Neural cell (in vitro differentiated cells): ENCODE measurements around the gene CSK. TPM values are rescaled to one million over a fixed set of nuclear protein-coding genes. Genes with fewer than 3 reads are reported as not detected.

ENCODE experiments used
- H2AFZ ChIP-seq: fragments of 200-600, 300-800 bp; sonication (generic), shearing (Covaris generic); 2 replicates; pipeline ENCODE4 v1.6.0; 2014; ENCODE audit warnings: low read depth, mild to moderate bottlenecking, antibody characterized with exemption, low read length, moderate library complexity
- H3F3A ChIP-seq: fragments of 200-600 bp; shearing (Covaris generic); 2 replicates; pipeline ENCODE4 v1.6.1; 2016; ENCODE audit warnings: mild to moderate bottlenecking, moderate library complexity, mixed read lengths, antibody characterized with exemption, low read length; ENCODE audit not compliant: insufficient read depth, poor library complexity, severe bottlenecking
- H3K27ac ChIP-seq: fragments of 200-600, 300-800 bp; sonication (generic), shearing (Covaris generic); 2 replicates; pipeline ENCODE4 v1.5.1; 2014; ENCODE audit warnings: mild to moderate bottlenecking, low read length, moderate library complexity
- H3K27me3 ChIP-seq: fragments of 300-800, 200-600 bp; sonication (generic), shearing (Covaris generic); 2 replicates; pipeline ENCODE4 v1.6.0; 2014; ENCODE audit warnings: mild to moderate bottlenecking, low read depth, low read length, moderate library complexity; ENCODE audit not compliant: insufficient read depth
- H3K36me3 ChIP-seq: fragments of 300-800, 200-600 bp; sonication (generic), shearing (Covaris generic); 2 replicates; pipeline ENCODE4 v1.5.1; 2014; ENCODE audit warnings: mild to moderate bottlenecking, antibody characterized with exemption, low read length, moderate library complexity; ENCODE audit not compliant: insufficient read depth
- H3K4me2 ChIP-seq: fragments of 300-800, 200-600 bp; sonication (generic), shearing (Covaris generic); 2 replicates; pipeline ENCODE4 v1.6.0; 2014; ENCODE audit warnings: mild to moderate bottlenecking, low read length
- H3K4me3 ChIP-seq: fragments of 300-800, 200-600 bp; sonication (generic), shearing (Covaris generic); 2 replicates; pipeline ENCODE4 v1.5.1; 2014; ENCODE audit warnings: mild to moderate bottlenecking, low read length, moderate library complexity
- H3K79me2 ChIP-seq: fragments of 200-600 bp; shearing (Covaris generic); replicated peaks from 2 replicates; pipeline ENCODE4 v1.6.0; 2014; ENCODE audit warnings: mild to moderate bottlenecking, low read length, moderate library complexity; ENCODE audit not compliant: insufficient read depth
- H3K9ac ChIP-seq: fragments of 300-800, 200-600 bp; sonication (generic), shearing (Covaris generic); 2 replicates; pipeline ENCODE4 v1.6.1; 2016; ENCODE audit warnings: mild to moderate bottlenecking, low read length, mixed read lengths
- H3K9me2 ChIP-seq: fragments of 200-600 bp; shearing (Covaris generic); 2 replicates; pipeline ENCODE4 v1.6.1; 2016; ENCODE audit warnings: mild to moderate bottlenecking, low read length, mixed read lengths; ENCODE audit not compliant: insufficient read depth
- H3K9me3 ChIP-seq: fragments of 200-600, 300-800 bp; sonication (generic), shearing (Covaris generic); 2 replicates; pipeline ENCODE4 v1.6.1; 2016; ENCODE audit warnings: mild to moderate bottlenecking, mixed run types, low read length, moderate library complexity, mixed read lengths
- H4K20me1 ChIP-seq: fragments of 200-600 bp; shearing (Covaris generic); 2 replicates; pipeline ENCODE4 v1.6.1; 2016; ENCODE audit warnings: mild to moderate bottlenecking, mixed run types; ENCODE audit not compliant: insufficient read depth
- CTCF ChIP-seq: fragments of 450-650 bp; IDR thresholded peaks from 2 replicates; pipeline ENCODE4 v1.5.1; 2014; ENCODE audit warnings: antibody characterized with exemption, mild to moderate bottlenecking, moderate library complexity; ENCODE audit not compliant: poor library complexity, severe bottlenecking
- EP300 ChIP-seq: fragments of 450-650 bp; conservative IDR thresholded peaks from 2 replicates; pipeline ENCODE4 v1.6.1; 2014; ENCODE audit warnings: antibody characterized with exemption, mild to moderate bottlenecking, moderate library complexity; ENCODE audit not compliant: poor library complexity, severe bottlenecking
- EZH2 ChIP-seq: fragments of 200-600, 300-800 bp; shearing (Covaris generic), sonication (generic); IDR thresholded peaks from 2 replicates; pipeline ENCODE4 v1.6.1; 2014; ENCODE audit warnings: antibody characterized with exemption, low read length, borderline replicate concordance, mild to moderate bottlenecking; ENCODE audit not compliant: insufficient read depth, poor library complexity, severe bottlenecking
- MXI1 ChIP-seq: fragments of 450-650 bp; conservative IDR thresholded peaks from 2 replicates; pipeline ENCODE4 v1.6.1; 2014; ENCODE audit warnings: antibody characterized with exemption, mild to moderate bottlenecking; ENCODE audit not compliant: poor library complexity, severe bottlenecking
- POLR2AphosphoS5 ChIP-seq: IDR thresholded peaks from 2 replicates; pipeline ENCODE4 v1.6.1; 2012
- RAD21 ChIP-seq: fragments of 450-650 bp; conservative IDR thresholded peaks from 2 replicates; pipeline ENCODE4 v1.6.1; 2014; ENCODE audit warnings: antibody characterized with exemption, mild to moderate bottlenecking, moderate library complexity
- REST ChIP-seq: IDR thresholded peaks from 2 replicates; pipeline ENCODE4 v1.6.1; 2012; ENCODE audit warnings: borderline replicate concordance
- SMC3 ChIP-seq: fragments of 450-650 bp; conservative IDR thresholded peaks from 2 replicates; pipeline ENCODE4 v1.6.1; 2014; ENCODE audit warnings: antibody characterized with exemption, mild to moderate bottlenecking, moderate library complexity; ENCODE audit not compliant: poor library complexity
- TAF1 ChIP-seq: IDR thresholded peaks from 2 replicates; pipeline ENCODE4 v1.6.1; 2012; ENCODE audit warnings: low read depth
- polyA plus RNA-seq: library from polyadenylated mRNA; depleted of rRNA; stranded (reverse); fragments of >200 nt; gene quantifications from 2 replicates; pipeline ENCODE4 v1.2.3, GENCODE V29; 2014

Gene CSK
- polyA plus RNA-seq, 1 donor from 2014 or later: 45.5 TPM

GRCh38 chr15:74758736-74759135 lies 23.1 kb upstream of the CSK start:
- Histone ChIP-seq H3K79me2 (no peaks in the 10 kb centered on the region), H3K27me3 (no peaks in the 10 kb centered on the region), H3K9me2 (no peaks in the 10 kb centered on the region), H3K9ac (no peak overlapping the region), H3K36me3 (no peaks in the 10 kb centered on the region), H3K27ac (no peak overlapping the region), H3K9me3 (no peaks in the 10 kb centered on the region), H2AFZ (no peak overlapping the region), H3K4me3 (no peak overlapping the region), H4K20me1 (no peaks in the 10 kb centered on the region), H3F3A (no peaks in the 10 kb centered on the region), H3K4me2 (no peak overlapping the region)
- TF ChIP-seq CTCF (no peak), EZH2 (no peak), MXI1 (no peak), TAF1 (no peak), POLR2AphosphoS5 (no peak), SMC3 (no peak), EP300 (no peak), RAD21 (no peak), REST (no peak)

- no peak overlapping the region for H3K4me3 ChIP-seq
- no peaks in the 10 kb centered on the region for H3K27me3 ChIP-seq
- TF ChIP-seq RAD21 (no peak), SMC3 (no peak), MXI1 (no peak), CTCF (no peak), POLR2AphosphoS5 (no peak), EP300 (no peak), TAF1 (no peak), REST (no peak), EZH2 (no peak)
- H3K27ac ChIP-seq: no peak overlapping the region
- H3K36me3 ChIP-seq: no peaks in the 10 kb centered on the region
- H3K9ac ChIP-seq: no peak overlapping the region
- no peaks in the 10 kb centered on the region for H4K20me1 ChIP-seq
- no peak overlapping the region for H3K4me2 ChIP-seq
- no peaks in the 10 kb centered on the region for H3K79me2 ChIP-seq
- H3F3A ChIP-seq: no peaks in the 10 kb centered on the region
- no peaks in the 10 kb centered on the region for H3K9me3 ChIP-seq
- H3K9me2 ChIP-seq: no peaks in the 10 kb centered on the region
- H2AFZ ChIP-seq: no peak overlapping the region
Measured at GRCh38 chr15:74762791-74763150, 19.1 kb upstream of the CSK start.
